NCI-H526 treated with DMSO at 0.1 percent for 48 hours (cell line): ENCODE data around the gene PPP1R14C.

ENCODE experiments used
- DNase-seq: peaks from one replicate; lab custom pipeline; 2025; lab: John Stamatoyannopoulos, UW

The PPP1R14C gene

DNA sequence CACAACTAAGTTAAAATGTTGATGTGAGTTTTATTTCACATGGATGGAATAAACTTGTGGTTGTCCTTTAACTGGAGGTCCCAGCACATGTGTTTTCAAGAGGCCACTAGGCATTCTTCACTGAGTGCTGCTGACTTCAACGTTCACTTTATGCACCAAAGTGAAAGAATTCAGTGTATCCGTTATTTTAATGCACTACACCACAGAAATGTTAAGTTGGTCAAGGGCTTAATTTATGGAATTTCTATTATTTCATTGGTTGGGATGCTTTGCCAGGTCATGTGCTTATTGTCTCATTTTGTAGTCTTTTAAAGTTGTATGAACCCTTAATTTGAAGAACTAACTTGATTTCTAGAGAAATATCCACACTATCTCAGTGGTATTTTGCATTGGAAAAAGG lies 106.4 kb downstream of the PPP1R14C start:
- DNase-seq, result no peak

DNA sequence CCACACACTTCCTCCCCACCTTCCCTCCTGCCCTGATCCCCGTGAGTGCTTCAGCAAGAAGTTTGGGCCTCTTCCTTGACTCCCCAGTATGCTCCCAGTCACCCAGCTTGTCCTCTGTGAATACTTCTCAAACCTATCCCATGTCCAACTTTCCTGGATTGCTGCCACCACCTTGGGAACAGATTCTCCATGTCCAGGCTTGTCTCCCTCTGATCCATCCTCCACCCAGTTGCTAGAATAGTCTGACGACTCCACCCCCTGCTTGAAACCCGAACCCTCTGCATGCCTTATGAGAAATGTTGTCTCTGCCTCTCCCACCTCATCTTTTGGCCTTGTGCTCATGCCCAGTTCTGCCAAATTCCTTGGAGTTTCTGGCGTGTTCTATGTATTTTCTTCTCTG lies 108.0 kb downstream of the PPP1R14C start:
- no peak for DNase-seq

DNA sequence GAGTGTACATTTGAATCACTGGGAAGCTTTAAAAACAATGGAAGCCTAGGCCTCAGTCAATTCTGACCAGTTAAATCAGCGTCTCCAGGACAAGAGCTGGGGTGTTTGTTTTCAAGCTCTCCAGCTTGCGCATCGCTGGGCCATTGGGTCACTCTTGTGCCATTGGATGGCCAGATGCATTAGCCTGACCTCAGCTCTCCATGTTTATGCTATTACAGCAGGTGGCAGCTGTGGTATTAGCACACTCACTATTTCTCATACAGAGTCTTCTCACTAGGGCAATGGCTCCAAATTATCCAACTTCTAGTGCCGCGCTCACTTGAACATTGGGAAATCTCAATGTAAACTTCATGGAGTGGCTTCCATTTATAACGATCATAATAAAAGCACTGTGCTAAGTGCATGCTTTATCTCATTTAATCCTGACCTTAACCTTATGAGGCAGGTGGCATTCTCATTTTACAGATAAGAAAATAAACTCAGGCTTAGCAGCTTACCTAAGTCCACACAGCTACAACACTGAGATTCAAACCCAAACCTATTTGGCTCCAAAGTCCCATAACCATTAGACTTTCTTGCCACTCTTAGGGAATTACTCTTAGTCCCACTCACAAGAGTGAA lies 108.8 kb downstream of the PPP1R14C start:
- DNase-seq, result no peak

DNA sequence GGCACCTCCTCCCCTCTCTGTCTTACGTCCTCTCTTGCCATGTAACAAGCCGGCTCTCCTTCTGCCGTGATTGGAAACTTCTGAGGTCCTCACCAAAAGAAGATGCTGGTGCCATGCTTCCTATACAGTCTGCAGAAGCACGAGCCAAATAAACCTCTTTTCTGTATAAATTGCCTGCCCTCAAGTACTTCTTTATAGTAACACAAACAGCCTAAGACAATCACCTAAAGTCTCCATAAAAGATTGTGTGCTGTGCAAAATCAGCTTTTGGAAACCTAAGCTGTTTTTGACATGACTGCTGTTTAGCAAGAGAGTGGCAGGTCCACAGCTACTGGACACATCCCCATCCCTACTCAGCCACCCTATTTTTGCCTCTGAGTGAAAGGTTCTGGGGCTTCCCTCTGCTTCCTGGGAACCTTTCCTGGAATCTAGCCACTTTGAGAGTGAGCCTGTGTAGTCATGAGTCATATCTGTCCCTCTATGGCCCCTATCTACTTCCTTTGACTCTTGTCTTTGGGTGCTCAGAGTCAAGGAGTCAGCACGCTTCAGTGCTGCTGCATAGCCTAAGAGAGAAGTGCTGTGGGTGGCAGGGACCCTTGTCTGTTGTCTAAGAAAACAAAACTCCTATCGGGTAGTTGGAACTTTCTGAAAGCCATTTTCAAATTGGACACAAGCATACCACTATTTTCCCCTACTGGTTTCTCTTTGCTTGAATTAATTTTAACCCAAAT lies 110.0 kb downstream of the PPP1R14C start:
- no peak for DNase-seq

DNA sequence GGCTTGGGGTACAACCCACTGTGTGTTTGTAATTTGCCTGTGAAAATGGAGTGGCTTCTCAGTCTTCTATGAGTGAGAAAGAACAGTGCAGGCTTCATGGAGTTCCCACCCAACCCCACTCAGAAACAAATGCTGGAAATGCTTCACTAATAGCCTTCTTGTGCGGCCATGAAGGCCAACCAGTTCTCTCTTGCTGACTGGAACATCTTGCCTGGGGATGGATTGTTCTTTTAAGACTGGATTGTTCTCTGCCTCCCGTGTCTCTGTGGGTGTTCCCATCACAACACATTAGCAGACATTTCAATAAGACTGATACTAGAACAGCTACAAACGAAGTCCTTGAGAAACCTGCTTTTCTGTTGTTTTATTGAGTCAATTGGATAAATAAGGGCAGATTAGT lies 110.6 kb downstream of the PPP1R14C start:
- DNase-seq, result no peak

DNA sequence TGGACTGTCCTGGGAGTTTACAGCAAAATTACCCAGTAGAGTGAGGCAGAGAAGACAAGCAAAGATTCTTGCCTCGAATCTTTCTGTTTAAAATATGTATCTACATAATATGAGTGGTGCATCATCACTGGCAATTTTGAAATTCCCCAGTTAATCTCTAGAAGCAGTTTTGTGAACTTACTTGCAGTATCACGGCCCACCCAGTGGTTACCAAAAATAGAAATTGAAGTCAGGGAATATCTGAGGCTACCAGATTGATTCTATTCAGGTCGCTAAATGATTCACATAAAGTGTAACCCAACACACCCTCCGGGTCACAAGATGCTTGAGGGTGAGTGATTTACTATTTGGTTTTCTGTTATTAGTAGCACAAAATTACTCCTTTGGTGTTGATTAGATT lies 111.9 kb downstream of the PPP1R14C start:
- no peak for DNase-seq

DNA sequence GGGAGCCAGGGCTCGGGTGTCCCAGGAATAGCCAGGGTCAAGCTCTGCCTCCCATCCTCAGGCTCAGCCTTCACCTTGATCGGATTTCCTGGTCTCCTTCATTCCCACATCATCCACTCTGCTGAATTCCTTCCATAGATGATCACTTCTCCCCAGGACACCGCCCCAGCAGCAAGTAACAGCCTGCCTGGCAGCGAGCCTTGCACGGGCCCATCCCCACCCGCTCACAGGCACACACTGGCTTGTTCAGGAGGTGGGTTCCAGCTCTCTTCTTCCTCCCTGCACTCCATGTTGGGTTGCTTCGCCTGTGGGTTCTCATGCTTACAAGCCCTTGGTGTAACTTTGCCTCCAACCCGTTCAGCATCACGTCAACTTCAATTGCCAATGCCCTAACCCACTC lies 113.0 kb downstream of the PPP1R14C start:
- DNase-seq, result no peak

DNA sequence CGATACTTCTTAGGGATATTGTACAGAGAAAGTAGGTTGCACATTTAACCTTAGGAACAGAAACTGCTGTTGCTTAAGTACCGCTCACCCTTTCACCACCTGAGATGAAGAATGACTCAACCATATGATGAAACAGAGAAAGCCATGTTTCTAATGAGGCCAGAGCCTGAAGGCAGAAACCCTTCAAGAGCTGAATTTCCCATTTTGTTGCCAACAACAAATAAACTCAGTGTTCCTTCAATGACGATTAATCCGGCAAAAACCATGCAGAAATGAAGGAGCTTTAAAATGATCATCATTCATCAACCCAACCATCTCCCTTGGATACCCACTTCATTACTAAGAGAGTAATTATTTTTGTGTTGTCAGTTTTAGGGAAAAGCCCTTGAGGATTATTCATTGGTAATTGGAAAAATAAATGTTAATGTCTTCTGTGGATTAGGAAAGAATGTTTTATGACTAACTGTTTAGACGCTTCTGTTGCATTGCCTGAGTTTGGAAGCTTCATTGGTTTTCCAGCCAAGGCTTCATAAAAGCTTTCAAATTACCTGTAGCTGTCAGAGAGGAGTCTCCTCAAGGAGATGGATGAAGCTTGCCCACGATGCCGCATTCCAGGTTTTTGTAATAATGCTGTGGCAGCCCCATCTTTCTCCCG lies 113.9 kb downstream of the PPP1R14C start:
- DNase-seq, result no peak

DNA sequence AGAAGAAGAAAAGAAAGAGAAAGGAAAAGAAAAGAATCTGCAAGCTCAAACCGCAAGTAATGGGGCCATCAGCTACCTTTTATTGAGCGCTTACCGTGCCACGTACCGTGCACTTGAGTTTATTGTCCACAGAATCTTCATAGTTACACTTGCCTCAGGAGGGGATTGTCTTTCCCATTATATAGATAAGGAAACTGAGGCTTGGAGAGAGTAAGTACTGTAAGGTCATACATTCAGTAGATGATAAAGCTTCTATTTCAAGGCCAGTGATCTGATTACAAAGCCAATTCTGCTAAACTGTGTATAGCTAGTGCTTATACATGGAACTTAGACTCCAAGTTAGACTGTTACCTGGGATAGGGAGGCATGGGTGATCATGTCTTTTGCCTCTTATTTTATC lies 115.5 kb downstream of the PPP1R14C start:
- no peak for DNase-seq

DNA sequence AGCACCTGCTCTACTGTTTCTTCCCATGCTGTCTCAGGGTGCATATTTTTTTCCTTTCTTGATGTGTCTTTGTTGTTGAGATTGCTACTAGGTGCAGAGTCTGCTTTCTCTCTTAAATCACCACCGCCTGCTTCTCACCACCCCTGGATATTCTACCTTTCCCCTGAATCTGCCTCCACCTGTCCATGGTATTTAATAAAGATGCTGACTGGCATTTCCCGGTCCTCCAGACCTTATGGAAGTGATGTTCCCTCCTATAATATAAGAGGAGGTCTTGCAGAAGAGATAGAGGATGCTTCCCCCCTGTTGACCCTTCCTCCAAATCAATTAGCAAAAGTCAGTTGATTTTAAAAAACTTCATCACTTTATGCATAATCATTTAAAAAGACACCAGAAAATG lies 118.1 kb downstream of the PPP1R14C start:
- no peak for DNase-seq

DNA sequence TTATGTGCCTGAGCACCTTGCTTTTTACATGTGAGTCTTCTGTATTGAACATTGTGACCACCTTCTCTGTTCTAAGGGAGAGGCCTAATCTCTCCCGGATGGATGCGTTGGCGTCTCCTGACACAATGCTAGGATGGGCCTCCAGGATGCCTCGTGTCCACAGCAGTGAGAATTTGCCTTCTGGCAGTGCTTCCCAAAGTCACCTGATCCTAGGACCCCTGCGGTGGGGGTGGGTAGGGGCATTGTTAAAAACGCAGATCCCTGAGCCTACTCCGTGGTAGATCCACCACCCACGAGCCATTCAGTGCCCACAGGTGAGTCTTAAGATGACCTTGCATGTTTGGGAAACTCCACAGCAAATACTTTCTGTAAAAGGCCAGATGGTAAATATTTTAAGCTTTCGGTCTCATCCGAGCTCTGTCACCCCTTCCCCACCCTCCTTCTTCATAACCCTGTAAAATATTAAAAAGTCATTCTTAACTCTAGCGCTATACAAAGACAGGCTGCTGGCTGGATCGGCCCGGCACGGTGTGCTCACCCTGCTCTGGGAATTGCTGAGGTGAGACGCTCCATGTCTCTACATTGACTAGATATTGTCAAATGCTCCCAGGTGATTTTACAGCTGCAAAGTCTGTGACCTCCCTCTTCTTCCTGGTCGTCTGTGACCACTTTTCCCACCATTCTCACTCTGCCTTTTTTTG lies 119.3 kb downstream of the PPP1R14C start:
- DNase-seq, result no peak

DNA sequence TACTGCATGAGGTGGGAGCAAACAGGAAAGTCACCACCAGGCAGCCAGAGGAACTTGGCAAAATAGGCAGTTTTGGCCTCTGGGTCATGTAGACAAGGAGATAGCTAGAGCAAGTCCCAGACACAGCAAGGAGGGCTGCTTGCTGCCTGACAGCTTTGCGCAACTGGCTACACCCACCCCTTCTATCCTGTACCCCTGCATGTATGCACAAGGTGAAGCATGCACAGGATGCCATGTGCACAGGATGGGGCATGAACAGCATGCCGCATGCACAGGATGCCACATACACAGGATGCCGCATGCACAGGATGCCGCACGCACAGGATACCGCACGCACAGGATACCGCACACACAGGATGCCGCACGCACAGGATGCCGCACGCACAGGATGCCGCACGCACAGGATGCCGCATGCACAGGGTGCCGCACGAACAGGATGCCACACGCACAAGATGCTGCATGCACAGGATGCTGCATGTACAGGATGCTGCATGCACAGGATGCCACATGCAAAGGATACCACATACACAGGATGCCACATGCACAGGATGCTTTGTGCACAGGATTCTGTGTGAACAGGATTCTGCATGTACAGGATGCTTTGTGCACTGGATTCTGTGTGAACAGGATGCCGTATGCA lies 121.0 kb downstream of the PPP1R14C start:
- DNase-seq, result no peak

DNA sequence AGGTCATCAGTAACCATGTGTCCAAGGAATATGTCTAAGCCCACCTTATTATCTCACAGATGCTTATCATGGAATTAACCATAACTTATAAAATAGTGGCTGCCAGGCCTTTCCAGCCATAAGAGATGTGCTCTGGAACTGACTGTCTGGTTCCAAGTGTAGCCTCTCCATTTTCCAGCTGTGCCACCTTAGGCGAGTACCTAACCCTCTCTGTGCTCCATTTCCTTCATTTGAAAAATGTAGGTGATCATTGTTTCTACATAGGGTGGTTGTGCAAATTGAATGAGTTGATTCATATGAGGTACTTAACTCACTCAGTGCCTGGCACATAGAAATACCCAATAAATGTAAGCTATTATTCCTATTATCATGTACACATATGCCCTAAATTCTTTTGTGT lies 123.5 kb downstream of the PPP1R14C start:
- no peak for DNase-seq

DNA sequence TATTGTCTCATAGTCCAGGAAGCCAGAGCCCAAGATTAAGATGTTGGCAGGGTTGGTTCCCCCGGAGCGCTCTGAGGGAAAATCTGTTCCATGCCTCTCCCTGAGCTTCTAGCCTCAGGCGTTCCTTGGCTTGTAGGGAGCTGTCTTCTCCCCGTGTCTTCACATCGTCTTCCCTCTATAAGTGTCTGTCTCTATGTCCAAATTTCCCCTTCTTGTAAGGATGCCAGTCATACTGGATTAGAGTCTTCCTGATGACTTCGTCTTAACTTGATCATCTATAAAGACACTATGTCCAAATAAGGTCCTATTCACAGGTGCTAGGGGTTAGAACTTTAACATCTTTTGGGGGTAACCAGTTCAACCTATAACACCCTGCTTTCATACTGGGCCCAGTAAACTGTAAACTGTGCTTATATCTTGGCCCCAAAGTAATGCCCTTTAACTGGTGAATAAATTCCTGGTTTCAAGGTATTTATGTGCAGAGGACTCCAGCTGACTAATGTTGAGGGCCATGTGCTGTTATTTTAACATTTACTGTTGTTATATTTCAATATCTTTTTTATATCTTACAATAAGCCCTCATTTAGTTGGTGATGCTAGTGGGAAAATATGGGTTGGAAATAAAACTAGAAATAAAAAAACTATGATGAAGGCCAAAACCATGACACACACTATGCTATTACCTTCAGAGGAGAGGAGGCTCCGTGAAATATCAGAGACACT lies 124.3 kb downstream of the PPP1R14C start:
- DNase-seq, result no peak

DNA sequence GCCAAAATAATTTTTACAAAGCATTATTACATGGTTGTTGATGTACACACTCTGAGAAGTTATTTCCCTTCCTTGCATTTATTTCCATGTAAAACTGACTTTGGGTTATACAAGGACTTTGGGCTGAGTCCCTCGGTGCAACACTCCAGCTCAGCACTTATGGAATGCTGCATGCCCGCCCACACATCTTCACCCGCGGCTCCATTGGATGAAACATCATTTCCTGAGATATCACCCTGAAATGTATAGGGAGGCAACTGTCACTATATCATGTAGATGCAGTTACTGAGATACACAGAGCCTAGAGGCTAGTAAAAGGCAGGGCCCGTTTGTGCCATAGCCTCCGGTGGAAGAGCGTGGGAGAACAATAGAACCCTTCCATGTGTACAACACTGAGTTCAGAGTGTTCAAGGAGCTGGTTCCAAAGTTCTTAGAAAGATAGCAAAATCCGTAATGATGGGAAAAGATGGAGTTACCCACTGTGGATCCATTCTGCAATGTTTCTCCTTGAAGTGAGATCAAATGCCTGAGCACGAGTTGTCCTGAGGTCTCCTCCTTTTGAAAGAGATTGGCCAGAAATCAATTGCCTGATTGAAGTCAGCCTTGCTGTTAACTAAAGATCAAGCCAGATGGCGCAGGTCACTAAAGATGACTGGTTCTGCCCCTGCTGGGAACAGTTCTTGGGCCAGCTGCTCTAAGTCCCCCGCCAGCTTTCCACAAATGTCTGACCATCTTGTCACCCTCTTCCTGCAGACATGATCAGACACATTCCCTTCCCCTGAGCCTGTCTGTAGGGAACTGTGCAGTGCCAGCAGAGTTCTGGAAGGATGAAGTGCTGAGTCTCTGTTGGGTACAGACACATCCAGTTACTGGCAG lies 125.1 kb downstream of the PPP1R14C start:
- no peak for DNase-seq

DNA sequence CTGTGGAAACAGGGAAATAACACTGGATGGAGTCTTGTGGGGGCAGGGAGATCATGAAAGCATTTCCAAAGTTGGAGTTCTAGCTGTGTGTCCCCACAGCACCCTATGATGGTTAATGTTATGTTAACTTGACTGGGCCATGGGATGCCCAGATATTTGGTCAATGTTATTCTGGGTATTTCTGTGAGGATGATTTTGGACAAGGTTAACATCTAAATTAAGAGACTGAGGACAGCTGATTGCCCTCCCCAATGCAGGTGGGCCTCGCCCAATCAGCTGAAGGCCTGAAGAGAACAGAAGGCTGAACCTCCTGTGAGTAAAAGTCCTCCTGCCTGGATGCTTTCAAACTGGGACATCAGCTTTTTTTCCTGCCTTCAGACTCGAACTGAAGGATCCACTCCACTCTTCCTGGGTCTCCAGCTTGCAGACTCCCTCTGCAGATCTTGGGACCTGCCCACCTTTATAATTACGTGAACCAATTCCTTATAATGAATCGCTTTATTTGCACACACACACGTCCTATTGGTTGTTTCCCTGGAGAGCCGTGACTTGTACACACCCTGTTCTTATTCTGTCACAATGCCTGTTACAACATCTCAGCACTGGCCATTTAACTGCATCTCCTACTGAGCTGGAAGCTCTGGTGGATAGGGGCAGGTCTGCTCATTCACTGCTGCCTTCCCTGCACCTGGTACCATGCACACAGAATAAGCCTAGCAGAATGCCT lies 126.4 kb downstream of the PPP1R14C start:
- DNase-seq, result no peak

DNA sequence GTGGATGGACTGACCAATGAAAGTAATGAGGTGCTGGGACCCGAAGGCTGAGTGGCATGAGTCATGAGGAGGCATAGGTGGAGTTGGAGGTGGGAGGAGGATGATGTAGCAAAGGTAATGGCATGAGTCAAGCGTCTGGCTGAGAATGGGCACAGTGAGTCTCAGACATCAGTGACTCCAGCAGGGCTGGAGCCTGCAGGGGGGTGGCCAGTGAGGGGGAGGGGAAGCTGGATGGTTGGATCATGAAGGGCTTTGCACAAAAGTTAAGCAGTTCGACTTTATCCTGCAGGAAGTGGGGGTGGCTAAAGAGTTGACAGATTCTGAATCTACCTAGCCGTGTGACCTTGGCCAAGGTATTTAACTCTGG lies 127.0 kb downstream of the PPP1R14C start:
- no peak for DNase-seq

DNA sequence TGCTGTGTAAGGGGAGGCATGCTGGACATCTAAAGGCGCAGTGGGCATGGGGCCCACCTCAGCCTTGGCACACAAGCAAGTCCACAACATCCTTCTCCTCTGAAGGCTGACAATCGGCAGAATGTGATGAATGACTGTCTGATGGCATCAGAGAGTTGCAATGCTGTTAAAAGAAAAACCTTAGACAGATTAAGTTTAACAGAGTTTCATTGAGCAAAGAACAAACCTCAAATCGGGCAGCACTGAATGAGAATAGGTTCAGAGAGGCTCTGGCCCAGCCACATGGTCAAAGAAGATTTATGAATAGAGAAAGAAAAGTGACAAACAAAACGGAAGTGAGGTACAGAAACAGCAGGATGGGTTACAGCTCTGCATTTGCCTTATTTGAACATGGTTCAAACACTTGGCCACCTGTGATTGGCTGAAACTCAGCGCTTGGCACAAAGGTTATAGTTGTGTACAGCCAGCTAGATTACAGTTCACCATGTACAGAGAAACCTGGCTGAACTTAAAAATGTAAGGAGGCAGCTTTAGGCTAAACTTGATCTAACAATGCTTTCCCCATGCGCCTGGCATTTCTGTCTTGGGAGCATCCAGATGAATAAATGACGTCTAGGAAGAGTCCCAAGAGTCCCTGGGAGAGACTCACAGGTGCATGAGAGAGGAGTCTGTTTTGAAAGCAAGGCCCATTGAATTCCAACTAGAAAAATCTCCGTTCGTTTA lies 127.6 kb downstream of the PPP1R14C start:
- DNase-seq, result no peak

DNA sequence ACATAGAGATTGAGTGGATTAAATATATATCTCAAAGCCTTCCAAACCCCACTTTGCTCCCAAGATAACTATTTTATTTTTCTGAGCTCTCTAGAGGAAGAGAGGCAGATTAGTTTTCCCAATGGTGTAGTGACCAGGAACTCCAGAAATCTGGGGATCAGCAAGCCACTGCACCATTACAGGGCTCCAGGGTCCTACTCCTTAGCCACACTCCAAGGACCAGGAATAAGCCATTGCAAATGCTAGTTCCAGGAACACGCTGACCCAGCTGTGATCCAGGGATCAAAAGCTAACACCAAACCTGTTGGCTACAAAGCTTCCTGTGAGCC lies 128.3 kb downstream of the PPP1R14C start:
- no peak for DNase-seq
